ENCODE measurements around the gene SLC35A5. TPM values are rescaled to one million over a fixed set of nuclear protein-coding genes. Genes with fewer than 3 reads are reported as not detected.

Gene SLC35A5
- total RNA-seq = 41.6 and 43.0 TPM in 2 replicates

DNA sequence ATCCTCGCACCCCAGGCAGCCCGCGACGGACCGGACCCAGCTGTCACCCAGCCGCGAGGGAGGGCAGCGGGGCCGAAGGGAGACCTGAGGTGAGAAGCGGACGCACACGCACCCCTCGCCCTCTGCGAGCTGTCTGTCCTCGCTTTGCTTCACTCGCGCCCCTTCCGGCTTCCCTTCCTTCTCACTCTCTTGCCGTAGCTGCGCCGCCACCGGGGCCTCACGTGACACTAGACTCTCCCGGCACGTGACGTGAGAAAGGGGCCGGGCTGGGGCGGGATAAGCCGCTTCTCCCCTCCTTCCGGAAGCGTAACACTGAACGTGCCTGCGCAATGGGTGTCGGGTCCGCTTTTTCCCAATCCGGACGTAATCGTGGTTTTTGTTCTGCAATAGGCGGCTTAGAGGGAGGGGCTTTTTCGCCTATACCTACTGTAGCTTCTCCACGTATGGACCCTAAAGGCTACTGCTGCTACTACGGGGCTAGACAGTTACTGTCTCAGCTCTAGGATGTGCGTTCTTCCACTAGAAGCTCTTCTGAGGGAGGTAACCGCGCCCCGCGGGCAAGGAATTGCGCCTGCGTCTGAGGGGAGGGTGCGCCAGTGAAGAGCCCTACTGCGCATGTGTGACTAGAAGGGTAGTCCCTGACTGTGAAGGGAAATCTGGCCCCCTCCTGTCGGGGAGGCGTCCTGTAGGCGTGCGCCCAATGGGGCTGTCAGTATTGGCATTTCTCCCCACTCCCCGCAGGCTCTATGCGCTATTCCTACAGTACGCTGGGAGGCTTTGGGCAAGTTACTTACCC is at the start of gene SLC35A5, which contains the start of gene ATG3:
TSS of gene SLC35A5 (plus strand) at position 312 of the 796 bp plus-strand sequence. CDS start 1,359 bp downstream, outside the sequence.
TSS of gene ATG3 (minus strand) at position 229 of the 796 bp plus-strand sequence. CDS start 434 bp downstream, outside the sequence.

Other genes with a start within 250 kb of the SLC35A5 start
- 4.0 and 6.1 TPM in 2 replicates for gene CD200, start 228.9 kb upstream of the SLC35A5 start, total RNA-seq
- 0.06 and 0.13 TPM in 2 replicates for gene BTLA, start 62.6 kb upstream of the SLC35A5 start, total RNA-seq
- gene ATG3, start 83 bp upstream of the SLC35A5 start, total RNA-seq = 109 and 122 TPM in 2 replicates
- 378 and 1,219 TPM in 2 replicates for gene CCDC80, start 79.1 kb downstream of the SLC35A5 start, total RNA-seq